GM21619 (cell line): ENCODE measurements around the gene SH3BP1.

Experiments used
- ATAC-seq: cut with Tn5 transposase; IDR thresholded peaks from one replicate; pipeline ENCODE4 v1.9.1; 2021; ENCODE audit not compliant: unreplicated experiment

Gene SH3BP1

GRCh38 chr22:37611207-37611606 is 28.3 kb upstream of the SH3BP1 start:
- no peak for ATAC-seq

GRCh38 chr22:37616201-37617083 is 23.0 kb upstream of the SH3BP1 start:
- no peak for ATAC-seq

GRCh38 chr22:37617431-37617830 is 22.0 kb upstream of the SH3BP1 start:
- ATAC-seq = no peak

GRCh38 chr22:37618072-37618656 is 21.3 kb upstream of the SH3BP1 start:
- no peak for ATAC-seq

GRCh38 chr22:37618674-37619073 is 20.8 kb upstream of the SH3BP1 start:
- no peak for ATAC-seq

- ATAC-seq = no peak
Observed at GRCh38 chr22:37619991-37620390, 19.5 kb upstream of the SH3BP1 start.

GRCh38 chr22:37621352-37621860 is 18.1 kb upstream of the SH3BP1 start:
- no peak for ATAC-seq

- no peak for ATAC-seq
Observed at GRCh38 chr22:37623075-37624016, 16.1 kb upstream of the SH3BP1 start.

GRCh38 chr22:37624017-37624365 is 15.5 kb upstream of the SH3BP1 start:
- no peak for ATAC-seq

- no peak for ATAC-seq
Observed at GRCh38 chr22:37624876-37625275, 14.6 kb upstream of the SH3BP1 start.

GRCh38 chr22:37625737-37626136 is 13.7 kb upstream of the SH3BP1 start:
- no peak for ATAC-seq

- no peak for ATAC-seq
Observed at GRCh38 chr22:37626144-37626543, 13.3 kb upstream of the SH3BP1 start.

- ATAC-seq = no peak
Observed at GRCh38 chr22:37626556-37627075, 12.9 kb upstream of the SH3BP1 start.

- no peak for ATAC-seq
Observed at GRCh38 chr22:37627121-37627520, 12.3 kb upstream of the SH3BP1 start.

GRCh38 chr22:37627545-37627944 is 11.9 kb upstream of the SH3BP1 start:
- no peak for ATAC-seq

GRCh38 chr22:37628830-37629229 is 10.6 kb upstream of the SH3BP1 start:
- ATAC-seq = no peak

- ATAC-seq = no peak
Observed at GRCh38 chr22:37629928-37630327, 9.5 kb upstream of the SH3BP1 start.

GRCh38 chr22:37630839-37631435 is 8.5 kb upstream of the SH3BP1 start:
- no peak for ATAC-seq

- ATAC-seq = no peak
Observed at GRCh38 chr22:37631448-37632173, 7.9 kb upstream of the SH3BP1 start.
